Breast epithelium (tissue), 3 donors: ENCODE results near the gene RUNX3.

ENCODE experiments used
- CTCF ChIP-seq, 3 donors: fragments of 450-650 bp; IDR thresholded peaks; one replicate each; pipeline ENCODE4 v1.5.1; 2016 to 2017; ENCODE audit warnings: antibody characterized with exemption in 3 of 3, mild to moderate bottlenecking in 3 of 3, moderate library complexity in 3 of 3
- POLR2AphosphoS5 ChIP-seq, 3 donors: sonication (generic); formaldehyde crosslinking; IDR thresholded peaks; one replicate each; pipeline ENCODE4 v1.6.1; 2017; ENCODE audit warnings: antibody characterized with exemption in 3 of 3

GRCh38 chr1:24904731-24905354 lies 25.2 kb downstream of the RUNX3 start:
- no peak for TF ChIP-seq CTCF (IDR thresholded peaks at IDR 0.05)
- TF ChIP-seq POLR2AphosphoS5 (IDR thresholded peaks at IDR 0.05) = no peak
